Endometrial microvascular endothelial cells (primary cell): ENCODE data around the gene TYSND1. TPM values are rescaled to one million over a fixed set of nuclear protein-coding genes. Genes with fewer than 3 reads are reported as not detected.
"Not testable (repeated sequence)": the region's sequence is repeated elsewhere in the genome, so short reads cannot be mapped to it uniquely, and the experiment has no call there.

ENCODE experiments used
- in situ Hi-C: cut with HindIII; loops from 2 replicates; pipeline ENCODE4 v1.10.0; 2017; ENCODE audit warnings: low sequenced_read_pairs, low pct_unique_long_range_greater_than_20kb; ENCODE audit errors: inconsistent ontology term
- total RNA-seq: library from RNA; depleted of rRNA; stranded (reverse); fragments of >200 nt; gene quantifications from one replicate; pipeline ENCODE4 v1.2.3, GENCODE V29; 2015; ENCODE audit errors: inconsistent ontology term

TYSND1 gene
- total RNA-seq, 1 donor from 2014 or later, result 7.0 TPM

DNA sequence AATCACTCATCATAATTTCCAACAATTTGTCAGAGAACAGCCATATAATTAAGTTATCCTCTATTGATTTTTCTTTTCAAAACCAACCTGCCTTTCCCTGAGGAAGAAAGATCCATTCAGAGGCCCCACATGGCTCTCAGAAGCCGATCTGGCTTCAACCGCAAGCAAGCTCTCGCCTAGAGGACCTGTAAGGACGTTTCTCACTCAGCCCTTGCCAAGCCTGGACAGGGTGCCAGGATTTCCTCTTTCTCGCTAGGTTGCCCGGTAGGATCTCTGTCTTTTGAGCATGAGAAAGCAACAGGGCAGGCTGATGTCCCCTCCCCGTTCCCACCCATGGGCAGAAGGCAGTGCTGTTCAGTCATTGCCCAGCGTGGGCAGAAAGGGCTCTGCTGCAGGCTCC is 26.9 kb downstream of the TYSND1 start:
- in situ Hi-C loops, result no loop called here

DNA sequence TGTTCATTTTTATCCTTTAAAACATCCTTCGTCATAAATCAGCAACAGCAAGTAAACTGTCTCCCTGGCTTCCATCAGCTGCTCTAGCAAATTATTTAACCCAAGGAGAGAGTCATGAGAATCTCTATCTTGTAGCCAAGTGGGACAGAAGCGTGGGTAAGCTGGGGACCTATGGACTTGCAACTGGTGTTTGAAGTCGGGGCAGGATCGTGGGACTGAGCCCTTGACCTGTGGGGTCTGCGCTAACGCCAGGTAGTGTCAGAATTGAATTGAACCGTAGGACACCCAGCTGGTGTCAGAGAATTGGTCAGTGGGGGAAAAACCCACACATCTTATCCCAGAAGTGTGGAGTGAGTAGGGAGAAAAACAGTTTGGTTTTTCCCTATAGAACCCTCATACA is 27.3 kb downstream of the TYSND1 start:
- in situ Hi-C loops, result no loop called here

DNA sequence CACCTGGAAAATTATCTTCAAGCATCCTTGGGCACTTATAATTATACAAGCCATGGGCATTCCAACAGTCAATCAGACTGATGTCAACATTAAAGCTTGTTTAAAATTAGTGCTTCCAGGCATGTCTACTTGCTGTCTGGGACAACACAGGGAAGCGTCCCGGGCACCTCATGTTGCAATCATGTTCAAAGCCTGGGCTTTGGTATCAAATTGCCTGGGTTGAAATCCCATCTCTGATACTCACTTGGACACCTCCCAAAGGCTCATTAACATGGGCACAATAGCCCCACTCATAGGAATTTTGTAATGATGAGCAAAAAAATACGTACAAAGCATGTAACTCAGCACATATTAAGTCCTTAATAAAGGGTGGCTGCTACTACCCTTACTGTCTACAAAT is 28.3 kb downstream of the TYSND1 start:
- in situ Hi-C loops, result no loop called here

DNA sequence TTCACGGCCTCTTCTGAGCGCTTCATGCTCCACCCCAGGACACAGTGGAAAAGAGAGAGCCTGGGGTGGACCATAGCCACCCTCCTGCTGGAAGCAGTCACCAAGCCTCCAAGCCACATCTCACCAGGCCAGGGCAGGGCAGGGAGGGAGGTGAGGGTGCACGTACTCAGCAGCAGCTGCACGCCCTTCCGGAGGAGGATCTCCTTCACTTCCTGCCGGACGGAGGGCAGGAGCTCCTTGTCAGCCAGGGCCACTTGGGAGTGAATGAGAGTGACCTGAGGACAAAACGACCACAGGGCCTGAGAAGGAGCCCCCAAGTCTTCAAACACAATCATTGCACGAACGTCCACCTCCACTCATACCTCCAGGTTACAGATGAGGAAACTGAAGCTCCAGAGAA is 28.9 kb downstream of the TYSND1 start:
- in situ Hi-C loops, result no loop called here

DNA sequence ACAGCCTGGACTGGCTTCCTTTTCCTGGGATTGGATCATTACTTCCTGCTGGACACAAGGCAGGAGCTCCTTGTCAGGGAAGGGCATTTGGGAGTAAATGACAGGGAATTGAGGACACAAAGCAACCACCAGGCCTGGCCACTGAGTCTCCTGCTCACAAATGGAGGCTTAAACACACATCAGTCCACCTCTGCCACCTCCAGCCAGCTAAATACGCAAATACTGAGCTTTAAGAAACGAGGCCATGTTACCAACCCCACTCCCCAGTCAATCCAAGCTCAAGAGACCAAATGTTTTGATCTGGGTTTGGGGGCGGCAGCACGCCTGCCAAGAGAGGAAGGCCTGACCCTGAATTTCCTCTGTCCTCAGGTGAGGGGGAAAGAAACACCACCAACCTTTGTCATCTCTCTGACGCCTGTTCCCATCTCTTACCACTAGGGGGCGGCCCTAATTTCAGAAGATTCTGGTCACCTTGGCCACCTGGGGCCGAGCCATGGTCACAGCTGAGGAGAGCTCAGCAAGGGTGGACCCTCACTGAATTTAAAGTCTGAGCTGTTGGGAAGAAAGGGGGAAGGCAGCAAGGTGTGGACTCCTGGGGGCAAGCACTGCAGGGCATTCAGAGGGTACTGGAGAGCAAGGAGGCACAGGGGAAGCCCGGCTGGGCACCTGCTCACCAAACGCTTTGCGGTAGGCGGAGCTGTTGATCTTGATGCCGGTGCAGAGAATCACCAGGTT is 30.4 kb downstream of the TYSND1 start:
- in situ Hi-C loops, result no loop called here

DNA sequence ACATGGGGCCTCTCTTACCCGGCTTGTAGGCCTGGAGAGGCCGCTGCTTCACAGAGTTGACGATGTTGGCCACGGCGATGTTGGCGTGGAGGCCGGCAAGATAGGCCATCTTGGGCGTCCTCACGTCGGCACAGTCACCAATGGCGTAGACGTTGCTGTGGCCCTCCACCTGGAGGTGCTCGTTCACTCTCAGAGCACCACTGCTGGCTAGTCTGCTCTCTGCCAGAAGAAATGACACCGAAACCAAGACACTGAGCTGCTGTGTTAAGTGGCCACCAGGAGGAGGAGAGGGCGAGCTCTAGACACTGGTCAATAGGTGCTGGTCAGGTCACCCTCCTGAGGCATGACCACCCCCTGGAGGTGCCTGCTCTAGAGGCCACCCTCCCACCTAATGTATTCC is 31.6 kb downstream of the TYSND1 start:
- in situ Hi-C loops, result no loop called here

DNA sequence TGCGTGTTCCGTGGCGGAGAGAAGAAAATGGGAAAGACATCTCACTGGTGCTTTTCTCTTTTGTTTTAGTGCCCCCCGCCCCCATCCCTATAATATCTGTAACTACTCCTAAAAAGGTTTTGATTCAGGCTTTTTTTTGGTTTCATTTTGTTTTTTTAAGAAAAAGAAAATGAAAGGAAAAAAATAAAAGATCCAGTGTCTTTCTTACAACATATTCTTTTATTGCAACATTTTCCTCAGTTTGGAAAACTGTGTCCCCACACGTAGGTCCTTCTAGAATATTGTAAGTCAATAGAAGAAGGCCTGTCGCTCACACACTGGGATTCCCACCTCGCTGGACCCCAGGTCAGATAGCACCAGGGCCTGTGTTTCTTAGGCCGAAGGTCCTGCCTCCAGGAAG is 34.4 kb downstream of the TYSND1 start:
- in situ Hi-C loops, result no loop called here

DNA sequence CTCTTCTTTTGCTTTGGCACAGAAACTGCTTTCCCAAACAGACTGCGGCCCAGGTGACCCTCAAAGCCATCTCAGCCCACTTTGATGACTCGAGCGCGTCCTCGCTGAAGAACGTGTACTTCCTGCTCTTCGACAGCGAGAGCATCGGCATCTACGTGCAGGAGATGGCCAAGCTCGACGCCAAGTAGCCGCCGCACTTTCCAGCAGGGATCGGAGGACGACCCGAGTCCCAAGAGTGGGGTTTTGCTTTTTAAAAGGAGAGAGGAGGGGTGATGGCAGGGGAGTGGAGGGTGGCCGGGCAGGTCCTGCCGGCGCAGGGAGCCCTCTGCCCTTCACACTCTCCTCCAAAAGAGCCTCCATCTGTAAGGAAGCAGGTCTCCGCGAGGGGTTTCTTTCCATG is 35.0 kb downstream of the TYSND1 start:
- in situ Hi-C loops, result no loop called here

DNA sequence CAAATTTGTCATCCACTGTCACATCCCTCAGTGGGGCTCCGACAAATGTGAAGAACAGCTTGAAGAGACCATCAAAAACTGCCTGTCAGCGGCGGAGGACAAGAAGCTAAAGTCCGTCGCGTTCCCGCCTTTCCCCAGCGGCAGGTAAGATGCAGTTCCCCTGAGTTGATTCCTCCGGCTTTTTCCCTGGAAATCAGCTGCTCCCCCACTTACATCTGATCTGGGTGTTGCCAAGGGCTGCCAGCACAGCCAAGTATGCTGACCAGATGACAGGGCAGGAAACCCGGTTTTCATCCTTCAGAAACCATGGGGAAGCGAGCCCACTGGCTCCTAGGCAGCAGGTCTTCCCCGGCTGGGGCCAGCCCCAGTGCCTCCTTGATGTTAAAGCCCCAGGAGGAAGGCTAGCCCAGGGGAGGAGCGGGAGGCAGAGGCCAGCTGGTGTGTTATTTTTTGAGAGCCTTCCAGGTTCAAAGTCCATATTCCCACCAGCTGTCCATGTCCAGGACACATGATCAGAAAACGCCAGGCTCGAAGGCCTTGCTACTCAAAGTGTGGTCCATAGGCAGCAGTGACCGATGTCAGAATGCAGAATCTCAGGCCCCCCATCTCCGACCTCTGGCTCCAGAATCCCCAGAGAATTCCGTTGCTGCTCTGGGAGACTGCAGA is 37.3 kb downstream of the TYSND1 start:
- in situ Hi-C loops, result no loop called here

DNA sequence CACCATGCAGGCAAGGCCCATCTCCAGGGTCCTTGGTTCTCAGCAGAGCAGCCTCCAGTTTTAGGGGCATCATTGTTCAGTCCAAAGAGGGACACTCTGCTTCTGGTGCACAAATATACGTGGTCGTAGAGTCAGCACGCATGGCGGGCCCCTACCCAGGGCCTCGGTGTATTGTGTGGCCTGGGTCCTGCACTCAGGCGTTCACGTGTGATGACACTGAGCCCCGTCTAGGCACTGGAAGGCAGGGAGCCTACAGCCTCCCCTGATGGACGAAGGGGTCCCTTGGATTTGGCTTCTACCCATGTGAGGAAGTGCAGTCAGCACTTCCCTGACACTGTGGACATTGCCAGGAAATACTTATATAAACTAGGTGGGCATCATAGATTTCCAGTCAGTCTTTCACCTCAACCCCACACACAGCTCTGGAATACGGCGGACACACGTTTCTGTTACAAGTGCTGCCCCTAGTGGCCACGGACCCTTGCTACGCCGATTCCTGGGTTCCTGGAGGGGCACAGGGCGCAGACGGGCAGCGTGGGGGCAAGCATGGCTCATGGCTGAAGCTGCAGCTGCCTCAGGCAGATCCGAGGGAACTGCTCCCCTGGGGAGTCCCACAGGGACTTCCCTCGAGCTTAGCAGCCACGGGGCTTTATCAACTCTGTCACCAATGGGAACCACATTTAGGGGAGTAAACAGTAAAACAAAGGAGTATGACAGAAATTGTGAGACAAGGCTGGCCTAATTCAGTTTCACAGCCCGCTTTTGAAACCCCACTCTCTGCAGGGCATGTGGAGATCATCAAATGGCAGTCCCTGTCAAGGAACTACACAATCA is 39.3 kb downstream of the TYSND1 start:
- in situ Hi-C loops, result no loop called here

DNA sequence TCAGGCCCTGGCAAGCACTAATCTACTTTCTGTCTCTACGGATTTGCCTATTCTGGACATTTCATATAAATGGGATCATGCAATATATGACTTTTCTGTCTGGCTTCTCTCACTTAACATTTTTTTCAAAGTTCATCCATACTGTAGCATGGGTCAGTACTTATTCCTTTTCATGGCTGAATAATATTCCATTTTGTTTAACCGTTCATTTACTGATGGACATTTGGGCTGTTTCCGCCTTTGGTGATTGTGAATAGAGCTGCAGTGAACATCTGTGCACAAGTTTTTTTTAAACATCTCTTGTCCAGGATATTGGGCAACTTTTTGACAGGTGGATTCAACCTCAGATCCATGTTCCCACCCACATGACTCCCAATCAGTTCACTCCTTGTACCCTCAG is 44.8 kb downstream of the TYSND1 start:
- in situ Hi-C loops, result no loop called here

DNA sequence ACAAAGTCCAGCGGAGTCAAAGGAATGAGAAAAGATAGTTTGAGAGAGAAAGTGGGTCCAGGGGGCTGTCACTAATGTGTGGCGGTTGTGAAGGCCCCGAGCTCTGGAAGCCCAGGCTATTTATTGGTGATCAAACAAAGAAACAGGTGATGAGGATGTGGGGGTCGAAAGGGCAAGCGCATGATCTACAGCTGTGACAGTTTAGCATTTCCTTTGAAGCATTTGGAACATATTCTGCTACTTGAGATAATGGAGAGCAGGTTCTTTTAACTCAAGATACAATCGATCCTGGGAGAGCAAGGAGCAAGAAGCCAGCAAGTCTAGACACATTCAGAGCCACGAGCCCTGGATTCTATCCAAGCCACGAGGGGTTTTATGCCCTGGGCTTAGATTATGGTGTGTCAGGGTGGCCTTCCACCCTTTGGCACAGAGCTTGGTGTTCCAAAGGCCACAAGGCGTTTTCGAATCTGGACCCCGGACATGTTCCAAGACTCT is 45.4 kb downstream of the TYSND1 start:
- in situ Hi-C loops, result not testable (repeated sequence)

DNA sequence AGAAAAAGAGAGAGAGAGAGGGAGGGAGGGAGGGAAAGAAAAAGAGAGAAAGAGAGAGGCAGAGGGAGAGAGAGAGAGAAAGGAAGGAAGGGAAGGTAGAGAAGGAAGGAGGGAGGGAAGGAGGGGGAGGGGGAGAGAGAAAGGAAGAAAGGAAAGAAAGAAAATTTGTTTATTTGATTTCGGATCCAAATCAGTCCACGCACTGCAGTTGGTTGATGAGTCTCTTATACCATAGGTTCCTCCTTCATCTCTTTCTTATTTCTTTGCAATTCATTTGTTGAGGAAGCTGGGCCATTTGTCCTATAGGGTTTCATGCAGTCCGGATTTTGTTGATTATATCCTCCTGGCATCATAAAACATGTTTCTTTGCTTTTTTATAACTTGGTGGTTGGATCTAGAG is 48.2 kb downstream of the TYSND1 start:
- in situ Hi-C loops, result no loop called here

DNA sequence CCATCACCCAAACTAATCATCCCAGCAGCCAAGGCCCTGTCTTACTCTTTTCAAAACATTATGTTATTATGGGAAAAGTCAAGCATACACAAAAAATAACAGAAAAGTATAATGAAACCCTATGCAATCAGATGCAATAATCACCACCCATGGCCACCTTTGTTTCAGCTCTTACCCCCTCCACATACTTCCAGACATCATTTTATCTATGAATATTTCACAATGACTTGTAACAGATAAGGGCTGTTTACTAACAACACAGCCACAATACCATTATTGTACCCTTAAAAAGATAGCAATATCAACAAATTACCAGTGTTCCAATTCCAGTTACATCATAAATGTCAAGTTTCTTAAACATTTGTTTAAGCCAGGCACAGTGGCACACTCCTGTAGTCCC is 49.0 kb downstream of the TYSND1 start:
- in situ Hi-C loops, result no loop called here

DNA sequence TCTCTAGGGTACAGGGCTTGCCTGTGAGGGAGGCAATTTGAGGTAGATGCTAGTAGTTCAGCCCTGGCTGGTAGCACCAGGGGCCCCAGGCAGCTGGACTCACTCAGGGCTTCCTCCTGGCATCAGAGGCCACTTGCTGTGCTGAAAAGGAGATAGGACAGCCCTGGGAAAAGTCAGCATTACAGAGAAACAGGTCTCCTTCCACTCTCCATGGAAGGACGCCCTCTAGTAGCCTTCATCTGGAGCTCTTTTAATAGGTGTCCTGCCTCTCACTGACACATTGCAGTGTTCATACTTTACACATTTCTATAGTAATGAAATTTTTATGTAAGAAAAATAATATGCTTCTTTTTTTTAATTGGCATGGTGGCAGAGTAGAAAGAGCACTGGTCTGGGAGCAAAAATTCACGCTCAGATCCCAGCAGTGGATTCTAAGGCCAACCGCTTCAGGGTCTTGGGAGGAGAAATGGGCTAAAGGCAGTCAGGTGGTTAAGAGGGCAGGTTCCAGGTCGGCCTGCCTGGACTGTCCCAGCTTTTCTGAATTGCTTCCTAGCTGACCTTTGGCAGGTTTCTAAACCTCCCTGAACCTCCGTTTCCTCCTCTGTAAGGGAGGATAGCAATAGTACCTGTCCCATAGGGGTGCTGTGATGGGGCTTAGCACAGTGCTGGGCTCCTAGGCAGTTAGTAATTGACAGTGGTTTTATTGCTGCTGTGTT is 49.6 kb downstream of the TYSND1 start:
- in situ Hi-C loops, result no loop called here

DNA sequence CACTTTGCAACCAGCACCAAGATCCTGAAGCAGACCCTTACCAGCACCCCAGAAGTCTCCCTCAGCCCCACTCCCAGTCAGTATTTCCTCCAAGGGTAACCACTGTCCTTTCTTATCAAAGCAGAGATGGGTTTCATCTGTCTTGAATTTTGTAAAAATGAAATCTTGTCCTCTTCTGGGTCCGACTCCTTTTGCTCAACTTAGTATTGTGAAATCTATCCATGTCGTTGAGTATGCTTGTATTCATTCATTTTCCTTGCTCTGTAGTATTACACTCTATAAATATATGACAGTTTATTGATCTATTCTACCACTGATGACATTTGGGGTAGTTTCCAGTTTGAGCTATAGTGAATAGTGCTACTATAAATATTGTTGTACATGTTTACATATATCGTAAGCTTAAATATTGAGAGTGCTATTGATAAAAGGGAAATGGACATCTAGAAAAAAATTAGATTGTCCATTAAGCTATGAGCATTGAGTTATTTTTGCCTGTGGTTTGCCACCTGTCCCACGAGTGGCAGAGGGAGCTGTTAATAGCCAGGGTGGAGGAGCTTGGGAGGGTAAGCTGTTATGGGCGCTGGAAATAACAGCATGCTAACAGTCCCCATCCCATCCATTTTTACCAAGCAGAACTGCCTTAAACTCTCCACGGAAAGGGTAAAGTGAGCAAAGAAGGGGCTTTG is 50.3 kb downstream of the TYSND1 start:
- in situ Hi-C loops, result no loop called here

DNA sequence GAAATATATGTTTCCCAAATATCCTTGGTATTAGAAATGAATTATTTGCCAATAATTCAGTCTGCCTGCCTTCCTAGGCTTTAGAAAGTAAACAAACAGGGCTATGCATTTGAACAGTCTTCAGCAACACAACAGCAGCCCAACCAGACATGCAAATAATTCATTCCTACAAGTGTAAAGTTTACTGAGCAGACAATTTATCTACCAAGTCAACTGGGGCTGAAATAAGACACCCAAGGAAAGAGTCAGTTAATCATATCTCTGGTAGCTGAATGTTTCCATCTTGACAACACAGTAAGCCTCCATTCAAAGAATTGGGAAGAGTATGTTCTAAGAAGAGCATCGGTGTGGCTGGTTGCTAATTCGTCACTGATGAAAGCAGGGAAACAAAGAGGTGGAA is 52.2 kb downstream of the TYSND1 start:
- in situ Hi-C loops, result no loop called here

DNA sequence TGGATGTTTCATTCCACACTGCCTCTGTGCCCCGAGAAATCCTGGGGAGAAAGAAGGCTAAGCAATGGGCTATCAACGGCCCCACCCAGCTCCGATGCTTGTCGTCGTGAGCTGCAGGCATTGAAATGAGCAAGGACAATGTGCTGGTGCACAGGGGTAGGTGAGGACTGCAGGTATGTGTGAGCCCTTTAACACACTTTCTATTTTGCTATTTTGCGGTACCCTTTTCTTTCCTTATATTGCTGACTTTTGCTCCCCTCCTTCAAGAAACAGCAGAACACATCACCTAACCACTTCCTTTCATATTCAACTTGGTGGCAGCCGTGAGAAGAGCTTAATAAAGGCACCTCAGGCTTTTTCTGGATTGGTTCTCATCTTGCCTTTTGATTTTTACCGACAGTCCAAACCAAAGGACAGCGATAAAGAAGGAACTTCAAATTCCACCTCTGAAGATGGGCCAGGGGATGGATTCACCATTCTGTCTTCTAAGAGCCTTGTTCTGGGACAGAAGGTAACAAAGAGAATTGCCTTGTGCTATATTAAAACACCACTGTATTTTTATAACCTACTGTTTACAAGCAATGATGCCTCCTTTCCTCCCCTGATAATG is 53.1 kb downstream of the TYSND1 start:
- in situ Hi-C loops, result no loop called here
